NCI-H2029 (cell line): ENCODE data around the gene ATP5ME.
"Not testable (repeated sequence)": the region's sequence is repeated elsewhere in the genome, so short reads cannot be mapped to it uniquely, and the experiment has no call there.

Source experiments
- DNase-seq: peaks from one replicate; lab custom pipeline; 2025; lab: John Stamatoyannopoulos, UW

ATP5ME gene

GRCh38 chr4:704971-705277 is 30.8 kb upstream of the ATP5ME start:
- no peak for DNase-seq

- no peak for DNase-seq
Observed at GRCh38 chr4:704198-704891, 30.3 kb upstream of the ATP5ME start.

DNA sequence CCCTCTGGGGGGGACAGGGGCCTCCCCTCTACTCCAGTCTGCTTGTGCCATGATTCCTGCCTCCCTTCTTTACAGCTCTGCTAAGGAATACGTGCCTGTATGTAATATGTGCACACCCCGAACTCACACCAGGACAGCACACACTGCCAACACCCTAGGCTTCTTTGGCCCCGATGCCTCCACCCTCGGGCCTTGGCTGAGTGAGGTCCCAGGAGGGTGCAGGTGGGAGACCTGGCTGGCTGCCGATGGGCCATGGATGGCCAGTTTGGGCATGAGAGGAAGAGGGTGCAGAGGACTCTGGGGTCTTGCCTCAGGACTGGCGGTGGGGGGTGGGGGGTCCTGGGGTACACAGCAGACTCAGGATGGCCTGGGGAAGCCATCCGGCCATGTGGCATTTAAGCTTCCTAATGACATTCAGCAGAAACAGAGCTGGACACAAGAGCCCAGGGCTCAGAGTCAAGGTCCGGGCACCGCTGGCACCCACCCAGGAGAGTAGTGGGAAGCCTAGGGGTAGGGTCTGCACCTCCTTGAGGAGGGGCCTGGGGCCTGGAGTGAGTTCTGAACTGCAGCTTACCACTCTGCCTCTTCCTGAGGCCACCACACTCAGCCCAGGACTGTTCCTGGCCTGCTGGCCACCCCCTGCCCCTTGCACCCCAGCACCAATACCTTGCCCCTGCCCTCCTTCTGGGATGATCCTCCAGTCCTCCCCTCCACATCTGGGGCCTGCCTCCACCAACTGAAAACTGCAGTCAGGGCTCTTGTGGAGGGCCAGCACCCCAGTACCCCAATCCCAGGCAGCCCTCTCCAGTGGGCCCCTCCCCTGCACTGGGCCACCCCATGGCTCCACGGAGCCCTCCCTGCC is 29.5 kb upstream of the ATP5ME start:
- DNase-seq = no peak

DNA sequence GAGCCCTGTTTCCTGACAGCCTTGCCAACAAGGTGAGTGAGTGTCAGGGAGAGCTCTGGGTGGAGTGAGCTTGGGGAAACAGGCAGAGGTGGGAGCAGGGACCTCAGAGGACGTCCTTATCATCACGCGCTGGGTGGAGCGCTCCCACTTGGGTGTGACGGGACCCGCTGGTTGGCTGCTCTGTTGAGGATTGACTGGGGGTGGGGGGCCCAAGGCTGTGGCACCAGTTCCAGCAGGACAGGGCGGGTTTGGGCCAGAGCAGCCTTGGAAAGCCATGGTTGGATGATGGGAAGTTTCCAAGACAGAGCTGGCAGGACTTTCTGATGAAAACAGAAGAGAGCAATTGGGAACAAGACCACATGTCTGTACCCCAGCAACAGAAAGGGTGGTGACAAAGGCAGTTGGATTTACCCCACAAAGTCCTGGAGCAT is 28.6 kb upstream of the ATP5ME start:
- no peak for DNase-seq

DNA sequence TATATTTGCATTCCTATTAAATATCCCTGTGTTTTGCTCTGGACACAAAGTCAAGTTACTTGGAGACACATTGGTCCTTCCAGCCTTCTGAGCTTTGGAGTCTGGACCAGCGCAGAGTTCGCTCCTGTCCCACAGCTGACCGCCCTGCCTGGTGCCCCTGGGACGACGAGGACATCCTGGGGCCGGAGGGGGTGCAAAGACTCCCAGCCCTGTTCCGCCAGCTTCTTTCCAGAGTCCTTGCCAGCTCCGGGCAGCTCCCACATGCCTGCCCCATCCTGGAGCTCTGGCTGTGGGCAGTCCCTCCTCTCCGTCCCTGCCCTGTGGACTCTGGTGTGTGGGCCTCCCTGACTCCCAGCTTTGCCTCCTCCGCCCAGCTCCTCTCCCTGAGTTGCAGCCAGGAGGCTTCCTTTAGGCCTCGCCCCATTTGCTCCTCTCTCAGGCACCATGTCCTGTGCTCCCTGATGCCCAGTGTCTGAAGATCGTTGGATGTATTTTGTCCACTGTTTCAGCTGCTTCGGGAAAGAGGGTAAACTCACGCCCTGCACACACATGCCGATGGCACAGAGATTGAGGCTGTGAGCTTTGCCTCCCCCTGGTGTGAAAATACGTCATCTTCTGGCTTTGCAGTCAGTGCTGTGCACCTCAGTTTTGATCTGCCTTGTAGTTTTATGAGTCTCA is 26.6 kb upstream of the ATP5ME start:
- DNase-seq = no peak

GRCh38 chr4:699816-700580 is 25.9 kb upstream of the ATP5ME start:
- DNase-seq = no peak

- DNase-seq = not testable (repeated sequence)
Observed at GRCh38 chr4:694341-694940, 20.4 kb upstream of the ATP5ME start.

GRCh38 chr4:692771-693554 is 18.9 kb upstream of the ATP5ME start:
- DNase-seq = no peak

DNA sequence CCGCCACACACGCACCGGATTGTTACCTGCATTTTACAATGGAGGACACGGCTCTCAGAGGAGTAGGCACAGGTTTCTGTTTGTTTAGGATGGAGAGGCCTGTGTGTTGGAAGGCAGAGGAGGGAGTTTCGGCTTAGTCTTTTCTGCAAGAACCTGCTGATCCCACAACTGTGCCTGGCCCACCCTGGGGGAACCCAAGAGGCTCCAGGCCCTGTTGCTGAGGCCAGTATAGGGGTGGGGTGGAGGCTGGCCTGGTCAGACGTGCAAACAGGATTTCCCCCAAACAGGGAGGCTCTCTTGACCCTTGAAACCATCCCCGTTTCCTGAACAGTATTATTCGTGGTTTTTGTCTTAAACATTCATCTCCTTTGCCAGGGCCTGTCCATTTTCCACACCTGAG is 15.6 kb upstream of the ATP5ME start:
- no peak for DNase-seq

DNA sequence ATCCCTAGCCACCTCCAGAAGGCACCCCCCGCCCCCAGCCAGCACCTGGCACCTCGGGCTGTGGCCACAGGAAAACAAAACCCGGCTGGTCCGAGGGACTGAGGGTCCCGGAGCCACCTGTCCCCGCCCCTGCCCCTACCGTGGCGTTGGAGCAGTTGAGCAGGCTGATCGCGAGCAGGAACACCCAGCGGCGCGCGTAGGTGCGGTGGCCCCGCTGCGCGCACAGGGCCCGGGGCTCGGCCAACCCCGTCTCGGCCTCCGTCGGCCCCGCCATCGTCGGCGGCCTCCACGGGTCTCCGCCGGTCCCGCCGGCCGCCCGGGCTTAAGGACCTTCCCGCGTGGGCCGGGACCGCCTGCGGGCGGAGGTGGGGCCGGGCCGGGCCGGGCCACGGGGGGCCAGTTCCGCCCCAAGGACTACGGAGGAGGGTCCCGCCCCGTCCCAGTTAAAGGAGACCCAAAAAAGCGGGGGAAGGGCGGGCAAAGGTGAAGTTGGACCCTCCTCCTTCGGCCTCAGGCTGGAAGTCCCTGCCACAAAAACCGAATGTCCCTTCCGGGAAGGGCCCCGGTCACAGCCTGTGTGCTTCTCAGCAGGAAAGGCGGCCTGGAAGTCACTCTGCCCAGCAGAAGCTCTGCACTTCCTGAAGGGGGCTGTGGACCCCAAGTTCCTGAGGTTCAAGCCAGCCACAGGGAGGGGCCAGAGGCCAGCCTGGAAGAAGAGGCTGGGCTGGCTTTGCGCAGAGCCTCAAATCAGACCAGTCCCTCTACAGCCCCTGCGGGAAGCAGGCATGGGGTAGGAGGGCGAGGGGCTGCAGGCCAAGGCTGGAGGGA is 15.0 kb upstream of the ATP5ME start, which contains the start of gene SLC49A3:
Gene SLC49A3 (minus strand): TSS at position 298 of the 828 bp plus-strand sequence. CDS start 24 bp downstream, at position 274.
- no peak for DNase-seq

DNA sequence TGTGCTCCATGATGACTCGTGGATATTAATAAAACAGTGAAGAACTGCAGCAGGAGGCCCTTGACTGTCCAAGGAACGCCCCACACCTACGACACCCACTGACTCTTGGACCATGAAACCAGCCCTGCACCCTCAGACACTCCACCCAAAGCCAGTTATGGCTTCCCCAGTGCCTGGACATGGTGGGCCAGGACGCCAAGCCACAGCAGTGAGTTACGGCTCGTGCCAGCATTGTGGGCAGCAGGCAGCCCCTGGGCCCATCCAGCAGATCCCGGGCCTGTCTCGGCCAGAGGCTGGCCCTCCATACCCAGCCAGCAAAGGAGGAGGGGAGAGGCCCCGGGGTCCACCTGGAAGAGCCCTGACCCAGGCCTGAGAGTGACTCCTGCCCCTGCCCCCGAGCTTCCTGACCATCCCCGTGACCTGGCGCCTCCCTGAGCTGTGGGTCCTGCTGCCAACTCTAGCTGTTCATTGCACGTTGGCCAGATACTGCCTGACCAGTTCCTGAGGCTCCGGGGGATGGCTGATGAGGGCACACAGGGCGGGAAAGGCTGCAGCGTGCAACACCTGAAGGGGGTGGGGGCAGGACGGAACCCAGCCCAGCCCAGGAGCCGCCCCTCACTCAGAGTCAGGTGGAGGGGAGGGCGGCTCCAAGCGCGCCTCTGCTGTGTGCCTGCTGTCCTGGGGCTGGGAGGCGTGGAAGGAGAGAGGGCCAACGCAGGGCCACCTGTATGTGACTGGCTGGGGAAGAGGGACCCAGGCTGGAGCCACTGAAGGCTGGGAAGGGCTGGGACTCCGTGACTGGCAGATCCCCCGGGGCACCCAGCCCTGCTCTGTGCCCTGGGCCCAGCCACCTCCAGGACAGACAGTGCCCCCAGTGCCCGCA is 14.1 kb upstream of the ATP5ME start:
- DNase-seq = no peak

GRCh38 chr4:687048-687970 is 13.2 kb upstream of the ATP5ME start:
- DNase-seq = no peak

GRCh38 chr4:686413-687040 is 12.5 kb upstream of the ATP5ME start:
- no peak for DNase-seq

- no peak for DNase-seq
Observed at GRCh38 chr4:685679-686412, 11.8 kb upstream of the ATP5ME start.

- DNase-seq = no peak
Observed at GRCh38 chr4:684623-685327, 10.7 kb upstream of the ATP5ME start.
